Hepatocyte (in vitro differentiated cells): Measurements from ENCODE around the gene CAVIN3.

Experiments
- EZH2 ChIP-seq: fragments of 200-600 bp; sonication (generic); IDR thresholded peaks from 2 replicates; pipeline ENCODE4 v1.6.1; 2016; ENCODE audit warnings: antibody characterized with exemption, mild to moderate bottlenecking, borderline replicate concordance
- TF ChIP-seq, protein P1 (sequence below): fragments of 200-600 bp; sonication (generic); IDR thresholded peaks from 2 replicates; pipeline ENCODE4 v1.5.1; 2016; ENCODE audit warnings: antibody characterized with exemption, mild to moderate bottlenecking; ENCODE audit not compliant: poor library complexity

DNA sequence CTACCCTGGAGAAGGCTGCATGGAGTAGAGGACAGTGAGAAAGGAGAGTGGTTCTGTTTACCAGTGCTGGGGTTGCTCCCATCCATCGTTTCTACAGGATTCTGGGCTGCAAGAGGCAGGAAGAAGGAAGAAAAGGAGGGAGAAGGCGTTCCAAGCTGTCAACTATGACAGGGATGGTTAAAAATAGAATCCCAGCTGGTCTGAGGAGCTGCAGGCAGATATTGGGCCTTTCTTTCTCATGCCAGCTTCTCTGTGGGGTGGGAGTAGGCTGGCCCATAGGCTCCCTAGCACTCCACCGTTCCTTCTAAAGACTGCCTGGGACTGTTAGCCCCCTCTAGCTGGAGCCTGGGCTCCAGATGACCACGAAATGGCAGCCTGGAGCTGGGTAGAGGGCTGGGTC is 47.1 kb downstream of the CAVIN3 start:
- TF ChIP-seq, protein P1, sequence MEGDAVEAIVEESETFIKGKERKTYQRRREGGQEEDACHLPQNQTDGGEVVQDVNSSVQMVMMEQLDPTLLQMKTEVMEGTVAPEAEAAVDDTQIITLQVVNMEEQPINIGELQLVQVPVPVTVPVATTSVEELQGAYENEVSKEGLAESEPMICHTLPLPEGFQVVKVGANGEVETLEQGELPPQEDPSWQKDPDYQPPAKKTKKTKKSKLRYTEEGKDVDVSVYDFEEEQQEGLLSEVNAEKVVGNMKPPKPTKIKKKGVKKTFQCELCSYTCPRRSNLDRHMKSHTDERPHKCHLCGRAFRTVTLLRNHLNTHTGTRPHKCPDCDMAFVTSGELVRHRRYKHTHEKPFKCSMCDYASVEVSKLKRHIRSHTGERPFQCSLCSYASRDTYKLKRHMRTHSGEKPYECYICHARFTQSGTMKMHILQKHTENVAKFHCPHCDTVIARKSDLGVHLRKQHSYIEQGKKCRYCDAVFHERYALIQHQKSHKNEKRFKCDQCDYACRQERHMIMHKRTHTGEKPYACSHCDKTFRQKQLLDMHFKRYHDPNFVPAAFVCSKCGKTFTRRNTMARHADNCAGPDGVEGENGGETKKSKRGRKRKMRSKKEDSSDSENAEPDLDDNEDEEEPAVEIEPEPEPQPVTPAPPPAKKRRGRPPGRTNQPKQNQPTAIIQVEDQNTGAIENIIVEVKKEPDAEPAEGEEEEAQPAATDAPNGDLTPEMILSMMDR = no peak
- no peak for TF ChIP-seq EZH2
